Activated CD4-positive, alpha-beta memory T cell treated with anti-CD3 and anti-CD28 coated beads, Interleukin-2, amount 10 ng/mL, durations not matched to agents 7 days and 5 days (primary cell): ENCODE data around the gene SCN1A. TPM values are rescaled to one million over a fixed set of nuclear protein-coding genes. Genes with fewer than 3 reads are reported as not detected.

ENCODE experiments used
- CTCF ChIA-PET: fragments of 350-600 bp; sonication (Branson Sonifier 250); formaldehyde crosslinking; loops from one replicate; lab custom pipeline; 2021; ENCODE audit warnings: antibody characterized with exemption, inconsistent platforms; lab: Charles Lee
- POLR2A ChIA-PET: fragments of 350-600 bp; sonication (Branson Sonifier 250); formaldehyde crosslinking; loops from one replicate; lab custom pipeline; 2021; ENCODE audit warnings: antibody characterized with exemption; lab: Charles Lee
- DNase-seq: peaks from one replicate; pipeline ENCODE4 v3.0.0-alpha.2; 2020
- H3K27ac Mint-ChIP-seq: one replicate; pipeline ENCODE4 v1.8.0; 2021; ENCODE audit warnings: mild to moderate bottlenecking, mixed read lengths
- H3K27me3 Mint-ChIP-seq: one replicate; pipeline ENCODE4 v1.8.0; 2021; ENCODE audit warnings: mixed read lengths
- H3K36me3 Mint-ChIP-seq: one replicate; pipeline ENCODE4 v1.8.0; 2021; ENCODE audit warnings: low read depth, mixed read lengths
- H3K4me1 Mint-ChIP-seq: one replicate; pipeline ENCODE4 v1.8.0; 2021; ENCODE audit warnings: mixed read lengths
- H3K4me3 Mint-ChIP-seq: one replicate; pipeline ENCODE4 v1.8.0; 2021; ENCODE audit warnings: mild to moderate bottlenecking, mixed read lengths
- H3K9me3 Mint-ChIP-seq: one replicate; pipeline ENCODE4 v1.8.0; 2021; ENCODE audit warnings: mixed read lengths
- total RNA-seq, 2 experiments: library from RNA; stranded (reverse); gene quantifications; one replicate each; pipeline ENCODE4 v1.2.3, GENCODE V29; 2021

SCN1A gene
- total RNA-seq, 2 experiments from 2014 or later: not detected

GRCh38 chr2:165950438-165950837 is 177.4 kb downstream of the SCN1A start:
- ChIA-PET CTCF (no interaction called here), POLR2A (no interaction called here)
- no peak overlapping the region for H3K4me3 Mint-ChIP-seq
- H3K27ac Mint-ChIP-seq: no peak overlapping the region
- no peaks in the 10 kb centered on the region for H3K27me3 Mint-ChIP-seq
- no peaks in the 10 kb centered on the region for H3K9me3 Mint-ChIP-seq
- DNase-seq: no peak
- peaks cover 5% of the 10 kb centered on the region for H3K36me3 Mint-ChIP-seq
- H3K4me1 Mint-ChIP-seq: peaks cover 11% of the 10 kb centered on the region

GRCh38 chr2:165941827-165942226 is 186.0 kb downstream of the SCN1A start:
- Mint-ChIP-seq H3K4me3 (no peak overlapping the region), H3K4me1 (no peaks in the 10 kb centered on the region), H3K9me3 (no peaks in the 10 kb centered on the region), H3K27me3 (no peaks in the 10 kb centered on the region), H3K36me3 (peaks cover 44% of the 10 kb centered on the region), H3K27ac (no peak overlapping the region)
- ChIA-PET POLR2A (no interaction called here), CTCF (no interaction called here)
- no peak for DNase-seq

DNA sequence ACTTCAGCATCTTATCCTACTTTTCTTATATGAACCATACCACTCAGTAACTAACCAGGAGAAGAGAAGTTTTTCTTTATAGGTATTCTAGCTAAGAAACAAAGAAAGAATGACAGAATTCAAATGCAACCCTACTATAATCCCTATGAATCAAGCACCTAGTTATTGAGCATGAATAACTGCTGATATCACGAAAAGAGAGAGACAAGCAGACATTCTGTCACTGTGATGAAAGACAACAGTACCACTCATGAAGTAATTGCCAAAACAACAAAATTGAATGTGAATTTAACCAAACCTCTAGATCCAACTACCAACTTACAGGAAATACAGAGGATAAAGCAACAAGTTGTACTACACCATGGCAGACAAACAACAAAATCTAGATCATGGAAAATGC is 189.6 kb downstream of the SCN1A start:
- Mint-ChIP-seq H3K4me3 (no peak overlapping the region), H3K4me1 (no peaks in the 10 kb centered on the region), H3K27me3 (no peaks in the 10 kb centered on the region), H3K36me3 (peaks cover 43% of the 10 kb centered on the region), H3K9me3 (no peaks in the 10 kb centered on the region), H3K27ac (no peak overlapping the region)
- POLR2A ChIA-PET: no interaction called here
- no peak for DNase-seq
- CTCF ChIA-PET: no interaction called here

Other genes with a start within 250 kb of the SCN1A start
- 10 to 100 TPM; 16.5 to 17.1 TPM for gene TTC21B, start 174.2 kb downstream of the SCN1A start, total RNA-seq
- under 1 TPM; 0.15 TPM for gene SCN9A, start 247.9 kb upstream of the SCN1A start, total RNA-seq